ENCODE results near the gene BRD4.
A peak's percentile ranks its signal among the peaks of the same experiment; 100 is the strongest.

Gene BRD4

DNA sequence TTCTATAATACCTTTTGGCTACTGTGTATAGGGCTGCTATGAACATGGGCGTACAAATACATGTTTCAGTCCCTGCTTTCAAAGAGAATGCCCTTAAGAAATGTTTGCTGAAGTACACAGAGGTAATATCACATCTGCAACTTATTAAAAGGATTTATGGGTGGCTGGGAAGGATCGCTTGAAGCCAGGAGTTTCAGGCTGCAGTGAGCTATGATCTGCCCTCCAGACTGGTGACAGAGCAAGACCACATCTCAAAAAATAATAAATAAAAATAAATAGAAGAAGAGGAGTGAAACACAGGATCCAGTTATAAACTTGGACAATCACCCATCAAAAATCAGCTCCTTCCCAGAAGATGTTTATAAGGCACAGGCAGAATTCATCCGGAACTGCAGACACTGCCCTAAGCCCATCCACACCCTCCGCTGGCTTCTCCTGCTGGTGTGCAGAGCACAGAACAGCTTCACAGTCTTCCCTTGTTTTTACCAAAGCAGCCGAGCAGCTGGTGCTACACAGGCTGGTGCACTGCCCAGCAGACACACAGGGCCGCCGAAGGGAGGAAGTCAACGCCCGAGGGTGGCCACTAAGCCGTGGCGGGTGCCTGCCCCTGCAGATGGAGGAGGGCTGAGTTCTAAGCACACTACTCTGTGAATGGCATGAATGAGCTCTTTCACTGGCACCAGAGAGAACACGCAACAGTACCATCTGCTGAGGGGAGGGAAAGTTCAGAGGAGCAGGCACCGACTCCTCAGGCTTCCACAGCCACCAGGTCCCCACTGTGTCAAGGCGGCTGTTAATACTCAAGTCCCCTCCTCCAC is 44.0 kb downstream of the BRD4 start:
- TF ChIP-seq, protein P1, sequence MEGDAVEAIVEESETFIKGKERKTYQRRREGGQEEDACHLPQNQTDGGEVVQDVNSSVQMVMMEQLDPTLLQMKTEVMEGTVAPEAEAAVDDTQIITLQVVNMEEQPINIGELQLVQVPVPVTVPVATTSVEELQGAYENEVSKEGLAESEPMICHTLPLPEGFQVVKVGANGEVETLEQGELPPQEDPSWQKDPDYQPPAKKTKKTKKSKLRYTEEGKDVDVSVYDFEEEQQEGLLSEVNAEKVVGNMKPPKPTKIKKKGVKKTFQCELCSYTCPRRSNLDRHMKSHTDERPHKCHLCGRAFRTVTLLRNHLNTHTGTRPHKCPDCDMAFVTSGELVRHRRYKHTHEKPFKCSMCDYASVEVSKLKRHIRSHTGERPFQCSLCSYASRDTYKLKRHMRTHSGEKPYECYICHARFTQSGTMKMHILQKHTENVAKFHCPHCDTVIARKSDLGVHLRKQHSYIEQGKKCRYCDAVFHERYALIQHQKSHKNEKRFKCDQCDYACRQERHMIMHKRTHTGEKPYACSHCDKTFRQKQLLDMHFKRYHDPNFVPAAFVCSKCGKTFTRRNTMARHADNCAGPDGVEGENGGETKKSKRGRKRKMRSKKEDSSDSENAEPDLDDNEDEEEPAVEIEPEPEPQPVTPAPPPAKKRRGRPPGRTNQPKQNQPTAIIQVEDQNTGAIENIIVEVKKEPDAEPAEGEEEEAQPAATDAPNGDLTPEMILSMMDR (IDR thresholded peaks at IDR 0.05; ENCODE audit: control extremely low read depth, extremely low read depth, low read depth, missing control alignments) = no peak
- POLR2A ChIA-PET = interaction anchor here (2.1 kb wide), 1 partner anchor 45 kb away, joined by 8 read pairs; no protein-coding TSS in a partner anchor
- no peak for DNase-seq (ENCODE audit: extremely low spot score)
- CTCF ChIA-PET = interaction anchor here (0.9 to 2.6 kb wide), 7 partner anchors 9 to 45 kb away, joined by 3 to 6 read pairs (median 4); no protein-coding TSS in a partner anchor

DNA sequence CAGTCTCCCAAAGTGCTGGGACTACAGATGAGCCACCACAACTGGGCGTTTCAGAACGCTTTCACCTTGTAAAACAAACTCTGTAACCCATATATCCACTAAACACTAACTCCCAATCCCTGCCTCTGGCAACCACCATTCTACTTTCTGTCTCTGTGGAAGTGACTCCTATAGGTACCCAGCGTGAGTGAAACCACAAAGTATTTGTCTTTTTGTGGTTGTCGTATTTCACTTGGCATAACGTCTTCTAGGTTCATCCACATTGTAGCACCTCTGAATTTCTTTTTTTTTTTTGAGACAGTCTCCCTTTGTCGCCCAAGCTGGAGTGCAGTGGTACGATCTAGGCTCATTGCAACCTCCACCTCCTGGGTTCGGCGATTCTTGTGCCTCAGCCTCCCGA is 44.8 kb downstream of the BRD4 start:
- ChIA-PET CTCF (interaction anchor here (1.1 to 2.3 kb wide), 3 partner anchors 10 to 21 kb away, joined by 4 to 6 read pairs (median 4); no protein-coding TSS in a partner anchor), POLR2A (interaction anchor here (2.1 kb wide), 1 partner anchor 46 kb away, joined by 8 read pairs; no protein-coding TSS in a partner anchor)
- no peak for DNase-seq (ENCODE audit: extremely low spot score)
- TF ChIP-seq, protein P1 (IDR thresholded peaks at IDR 0.05; ENCODE audit: control extremely low read depth, extremely low read depth, low read depth, missing control alignments) = no peak

DNA sequence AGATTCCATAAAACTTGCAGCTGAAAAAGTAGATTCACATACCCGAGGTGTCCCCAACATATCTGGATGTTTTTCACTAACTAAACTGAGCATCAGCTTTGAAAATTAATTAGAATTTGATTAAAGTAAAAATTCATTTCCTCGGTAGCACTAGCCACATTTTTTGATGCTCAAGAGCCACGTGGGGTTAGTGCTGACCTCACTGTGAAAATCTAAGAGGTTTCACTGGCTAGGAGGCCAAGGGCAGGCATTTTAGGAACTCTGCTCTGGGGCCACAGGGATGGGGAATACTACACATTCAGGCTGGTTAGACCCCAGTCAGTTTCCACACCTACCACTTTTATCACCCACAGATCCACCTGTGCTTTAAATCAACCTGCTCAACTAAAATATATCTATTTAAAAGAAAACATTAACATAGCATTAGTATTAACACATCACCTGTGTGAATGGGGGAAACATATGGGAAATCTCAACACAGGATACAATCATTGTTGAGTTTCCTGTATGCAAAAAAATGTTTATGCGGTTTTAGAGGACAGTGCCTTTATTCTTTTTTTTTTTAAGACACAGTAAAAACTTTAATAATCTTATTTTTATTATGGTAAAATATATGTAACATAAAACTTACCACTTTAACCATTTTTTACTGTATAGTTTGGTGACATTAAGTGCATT is 45.5 kb downstream of the BRD4 start:
- TF ChIP-seq, protein P1 (IDR thresholded peaks at IDR 0.05; ENCODE audit: control extremely low read depth, extremely low read depth, low read depth, missing control alignments) = no peak
- ChIA-PET POLR2A (no interaction called here), CTCF (interaction anchor here (2.3 kb wide), 1 partner anchor 20 kb away, joined by 6 read pairs; no protein-coding TSS in a partner anchor)
- no peak for DNase-seq (ENCODE audit: extremely low spot score)

DNA sequence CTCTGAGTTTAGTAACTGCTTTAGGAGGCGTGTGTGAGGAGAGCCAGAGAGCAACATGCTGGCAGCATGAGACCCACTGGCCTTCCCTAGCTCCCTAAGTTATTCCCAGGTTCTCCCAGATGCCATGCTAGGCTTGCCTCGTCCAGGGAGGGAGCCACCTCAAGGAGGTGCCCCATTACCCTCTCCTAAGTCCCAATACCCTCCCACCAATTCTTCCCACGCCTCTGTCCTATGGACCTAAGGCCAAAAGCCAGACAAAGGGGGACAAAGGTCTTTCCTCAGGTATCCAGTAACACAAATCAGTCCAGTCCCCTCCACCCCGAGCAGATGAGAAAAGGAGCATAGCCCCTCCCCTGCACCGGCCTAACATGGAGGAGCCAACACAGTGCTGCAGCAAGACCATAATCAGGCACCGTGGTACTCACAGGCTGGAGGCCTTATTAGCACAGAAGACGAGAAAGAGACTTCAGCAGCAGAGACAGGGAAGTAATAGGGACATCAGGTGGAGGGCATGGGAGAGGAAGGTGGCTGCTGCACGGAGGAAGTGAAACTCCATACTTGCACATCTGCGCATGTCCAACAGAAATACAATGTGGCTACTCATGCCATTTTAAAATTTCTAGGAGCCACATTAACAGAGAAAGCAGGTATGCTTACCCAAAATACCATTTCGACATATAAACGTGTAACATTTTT is 46.3 kb downstream of the BRD4 start:
- DNase-seq (ENCODE audit: extremely low spot score) = peak; percentile 75
- ChIA-PET POLR2A (no interaction called here), CTCF (no interaction called here)
- TF ChIP-seq, protein P1 (IDR thresholded peaks at IDR 0.05; ENCODE audit: control extremely low read depth, extremely low read depth, low read depth, missing control alignments) = no peak

DNA sequence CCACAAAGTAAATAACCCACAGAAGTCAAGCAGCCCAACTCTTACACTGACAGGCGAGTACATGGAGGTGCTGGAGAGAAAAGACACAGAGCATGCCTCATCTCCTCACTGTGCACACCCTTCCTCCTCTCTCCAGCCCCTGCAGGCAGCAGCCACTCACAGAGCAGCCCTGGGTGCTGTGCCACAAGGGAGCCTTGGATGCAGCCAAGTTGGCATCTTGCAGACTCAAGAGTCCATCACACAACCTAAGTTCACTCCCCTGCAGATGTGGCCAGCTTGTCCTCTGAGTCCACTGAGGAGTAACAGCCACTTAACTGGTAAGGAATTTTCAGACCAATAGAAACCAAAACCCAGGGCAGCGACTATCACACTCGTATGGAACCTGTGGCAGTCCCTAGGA is 47.4 kb downstream of the BRD4 start:
- POLR2A ChIA-PET = no interaction called here
- DNase-seq (ENCODE audit: extremely low spot score) = no peak
- TF ChIP-seq, protein P1 (IDR thresholded peaks at IDR 0.05; ENCODE audit: control extremely low read depth, extremely low read depth, low read depth, missing control alignments) = no peak
- CTCF ChIA-PET = interaction anchor here (1.2 to 1.8 kb wide), 2 partner anchors 17 to 35 kb away, joined by 3 to 4 read pairs; no protein-coding TSS in a partner anchor

DNA sequence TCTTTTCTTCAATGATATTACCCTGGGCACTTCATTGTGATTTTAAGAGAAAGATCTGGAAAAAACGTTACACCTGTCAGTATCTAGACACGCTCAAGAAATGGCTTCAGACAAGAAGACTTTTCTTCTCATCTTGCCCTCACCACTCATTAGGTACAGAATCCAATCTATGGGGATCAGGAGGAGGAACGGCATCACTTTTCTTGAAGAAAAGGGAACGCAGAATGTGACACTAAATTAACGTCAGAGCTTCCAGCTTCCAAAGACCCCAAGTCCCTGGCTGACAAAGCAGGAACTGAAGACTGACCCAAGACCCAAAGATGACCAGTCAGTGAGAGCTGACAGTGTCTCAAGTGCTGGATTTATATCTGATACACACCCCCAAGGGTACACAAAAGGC is 48.2 kb downstream of the BRD4 start:
- TF ChIP-seq, protein P1 (IDR thresholded peaks at IDR 0.05; ENCODE audit: control extremely low read depth, extremely low read depth, low read depth, missing control alignments) = no peak
- CTCF ChIA-PET = interaction anchor here (1.2 to 2.0 kb wide), 3 partner anchors 9 to 34 kb away, joined by 3 to 8 read pairs (median 4); no protein-coding TSS in a partner anchor
- POLR2A ChIA-PET = no interaction called here
- no peak for DNase-seq (ENCODE audit: extremely low spot score)
